Ovary (tissue), 3 donors: ENCODE data around the gene C11orf91.

Source experiments
- CTCF ChIP-seq, 3 donors: fragments of 450-650 bp in 2 of 3; fragments of 200-600 bp in 1 of 3; IDR thresholded peaks; one replicate each; pipeline versions ENCODE4 v1.5.1 to v1.8.0; 2016 to 2022; ENCODE audit warnings: antibody characterized with exemption in 3 of 3, mild to moderate bottlenecking in 1 of 3
- EP300 ChIP-seq: sonication (generic); formaldehyde crosslinking; IDR thresholded peaks from one replicate; pipeline ENCODE4 v1.6.1; 2017; ENCODE audit warnings: antibody characterized with exemption
- POLR2A ChIP-seq: fragments of 450-650 bp; IDR thresholded peaks from one replicate; pipeline ENCODE4 v1.6.1; 2017; ENCODE audit warnings: antibody characterized with exemption, mild to moderate bottlenecking, moderate library complexity
- donor health status: DM: no; HTN: no; CAD: no.

GRCh38 chr11:33672273-33672672, 28.4 kb downstream of the C11orf91 start:
- TF ChIP-seq CTCF (IDR thresholded peaks at IDR 0.05): no peak
- no peak for TF ChIP-seq EP300
- no peak for TF ChIP-seq POLR2A
